HepG2 (cell line): Measurements from ENCODE around the gene HSPA14. TPM values are rescaled to one million over a fixed set of nuclear protein-coding genes. Genes with fewer than 3 reads are reported as not detected.

Experiments used
- CHD2 ChIP-seq: IDR thresholded peaks from 2 replicates; pipeline ENCODE4 v1.6.1; 2011; ENCODE audit warnings: low read depth, low read length, improper control_type of control experiment
- ESRRA ChIP-seq: sonication (generic); formaldehyde crosslinking; IDR thresholded peaks from 2 replicates; pipeline ENCODE4 v1.5.1; 2020; ENCODE audit warnings: mild to moderate bottlenecking, low read depth, missing genetic modification reagents
- LCORL ChIP-seq, 2 experiments: fragments of 450-650 bp in 1 of 2; sonication (generic) in 1 of 2; formaldehyde crosslinking in 1 of 2; IDR thresholded peaks; 2 replicates each; pipeline versions ENCODE4 v1.5.0 to v1.6.1; 2017 to 2020; ENCODE audit warnings: antibody characterized with exemption in 1 of 2, missing genetic modification reagents in 1 of 2
- MED8 ChIP-seq: sonication (generic); formaldehyde crosslinking; IDR thresholded peaks from 2 replicates; pipeline ENCODE4 v1.8.1; 2023; ENCODE audit warnings: mild to moderate bottlenecking, missing genetic modification reagents; ENCODE audit not compliant: insufficient replicate concordance
- PRDM10 ChIP-seq: sonication (generic); formaldehyde crosslinking; IDR thresholded peaks from 2 replicates; pipeline ENCODE4 v1.4.0; 2020; ENCODE audit warnings: low read depth, missing genetic modification reagents
- SNAPC2 ChIP-seq: sonication (generic); formaldehyde crosslinking; IDR thresholded peaks from 2 replicates; pipeline ENCODE4 v1.8.1; 2022; ENCODE audit warnings: mild to moderate bottlenecking, missing genetic modification reagents
- SRSF4 ChIP-seq: fragments of 200-400 bp; formaldehyde crosslinking; IDR thresholded peaks from one replicate; pipeline ENCODE4 v1.6.1; 2018; ENCODE audit warnings: mild to moderate bottlenecking, low read depth, low read length, moderate library complexity; ENCODE audit not compliant: poor library complexity, severe bottlenecking
- ZBTB20 ChIP-seq: sonication (generic); formaldehyde crosslinking; IDR thresholded peaks from 2 replicates; pipeline ENCODE4 v1.8.1; 2023; ENCODE audit warnings: missing genetic modification reagents, low read depth, mild to moderate bottlenecking, borderline replicate concordance
- ZNF253 ChIP-seq: sonication (generic); formaldehyde crosslinking; IDR thresholded peaks from 2 replicates; pipeline ENCODE4 v1.8.0; 2022; ENCODE audit warnings: mild to moderate bottlenecking, missing genetic modification reagents, borderline replicate concordance
- ZNF747 ChIP-seq: sonication (generic); formaldehyde crosslinking; IDR thresholded peaks from 2 replicates; pipeline ENCODE4 v1.8.1; 2023; ENCODE audit warnings: missing genetic modification reagents, mild to moderate bottlenecking, borderline replicate concordance
- ZNF782 ChIP-seq: sonication (generic); formaldehyde crosslinking; IDR thresholded peaks from 2 replicates; pipeline ENCODE4 v1.4.0; 2020; ENCODE audit warnings: missing genetic modification reagents, mild to moderate bottlenecking, borderline replicate concordance
- ZNF792 ChIP-seq: IDR thresholded peaks from 2 replicates; pipeline ENCODE4 v1.6.1; 2016
- polyA plus RNA-seq, 8 experiments: library from polyadenylated mRNA; depleted of rRNA in 3 of 8; stranded (reverse) in 7 of 8; unstranded in 1 of 8; fragments of >200 nt; fragmentation: Illumina TruSeq in 4 of 8; extraction: Trizol in 4 of 8; gene quantifications; 2 replicates each; pipeline versions ENCODE4 v1.2.1 to v1.2.3, GENCODE V29; 2011 to 2016; ENCODE audit warnings: low read depth in 4 of 8, missing spikeins in 1 of 8, mixed read lengths in 1 of 8; ENCODE audit not compliant: insufficient read depth in 1 of 8
- total RNA-seq, 5 experiments: library from RNA; depleted of rRNA; stranded (reverse); fragments of >200 nt; fragmentation: Illumina TruSeq; extraction: Trizol; gene quantifications; 2 replicates each; pipeline ENCODE4 v1.2.3, GENCODE V29; 2016; ENCODE audit warnings: low read depth in 1 of 5
- TF ChIP-seq, protein P1 (sequence below): sonication (generic); formaldehyde crosslinking; IDR thresholded peaks from 2 replicates; pipeline ENCODE4 v1.8.0; 2022; ENCODE audit warnings: mild to moderate bottlenecking, missing genetic modification reagents; ENCODE audit not compliant: insufficient replicate concordance
- TF ChIP-seq, protein P2 (sequence below): sonication (generic); formaldehyde crosslinking; IDR thresholded peaks from 2 replicates; pipeline ENCODE4 v1.9.0; 2021; ENCODE audit warnings: missing genetic modification reagents, mild to moderate bottlenecking, borderline replicate concordance
- TF ChIP-seq, protein P3 (sequence below): sonication (generic); formaldehyde crosslinking; IDR thresholded peaks from 2 replicates; pipeline ENCODE4 v1.9.0; 2021; ENCODE audit warnings: missing genetic modification reagents, borderline replicate concordance
- TF ChIP-seq, protein P4 (sequence below): fragments of 450-650 bp; IDR thresholded peaks from 2 replicates; pipeline ENCODE4 v1.6.1; 2017

HSPA14 gene
- total and polyA plus RNA-seq, 2 of the 13 experiments (the other 11 are each of a cell fraction or from before 2014, with no cell fraction given) = 10.7 to 29.8 TPM

DNA sequence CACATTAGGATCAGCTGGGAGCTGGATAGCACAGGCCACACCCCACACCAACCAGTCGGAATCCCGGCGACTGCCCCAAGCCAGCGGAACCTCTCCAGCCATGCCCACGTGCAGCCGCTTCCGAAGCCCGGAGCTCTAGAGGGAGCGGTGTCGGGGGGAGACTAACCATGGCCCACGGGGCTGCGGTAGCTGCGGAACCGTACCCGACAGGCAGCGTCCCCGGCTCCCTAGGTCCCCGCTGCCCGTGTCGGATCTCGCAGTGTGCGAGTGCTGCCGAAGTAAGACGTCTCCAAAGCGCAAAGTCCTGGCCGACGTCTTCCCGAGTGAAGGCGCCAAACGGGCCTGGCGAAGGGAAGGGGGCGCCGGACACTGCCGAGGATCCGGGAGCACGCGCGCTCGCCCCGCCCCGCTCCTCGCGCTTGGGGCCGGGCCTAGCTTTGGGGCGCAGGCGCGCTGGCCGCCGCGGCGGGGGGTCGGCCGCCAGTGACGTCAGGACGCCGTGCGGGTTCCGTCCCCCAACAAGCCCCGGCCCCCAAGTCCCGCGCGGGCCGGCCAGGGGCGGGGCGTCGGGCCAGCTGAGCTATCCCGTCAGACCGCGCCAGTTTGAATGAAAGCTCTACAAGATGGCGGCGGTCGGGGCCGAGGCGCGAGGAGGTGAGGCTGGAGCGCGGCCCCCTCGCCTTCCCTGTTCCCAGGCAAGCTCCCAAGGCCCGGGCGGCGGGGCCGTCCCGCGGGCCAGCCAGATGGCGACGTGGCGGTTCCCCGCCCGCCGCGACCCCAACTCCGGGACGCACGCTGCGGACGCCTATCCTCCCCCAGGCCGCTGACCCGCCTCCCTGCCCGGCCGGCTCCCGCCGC lies 40.4 kb downstream of the HSPA14 start, which contains the start of gene SUV39H2 (continued):
- TF ChIP-seq, protein P1, sequence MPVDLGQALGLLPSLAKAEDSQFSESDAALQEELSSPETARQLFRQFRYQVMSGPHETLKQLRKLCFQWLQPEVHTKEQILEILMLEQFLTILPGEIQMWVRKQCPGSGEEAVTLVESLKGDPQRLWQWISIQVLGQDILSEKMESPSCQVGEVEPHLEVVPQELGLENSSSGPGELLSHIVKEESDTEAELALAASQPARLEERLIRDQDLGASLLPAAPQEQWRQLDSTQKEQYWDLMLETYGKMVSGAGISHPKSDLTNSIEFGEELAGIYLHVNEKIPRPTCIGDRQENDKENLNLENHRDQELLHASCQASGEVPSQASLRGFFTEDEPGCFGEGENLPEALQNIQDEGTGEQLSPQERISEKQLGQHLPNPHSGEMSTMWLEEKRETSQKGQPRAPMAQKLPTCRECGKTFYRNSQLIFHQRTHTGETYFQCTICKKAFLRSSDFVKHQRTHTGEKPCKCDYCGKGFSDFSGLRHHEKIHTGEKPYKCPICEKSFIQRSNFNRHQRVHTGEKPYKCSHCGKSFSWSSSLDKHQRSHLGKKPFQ (CRISPR knock-in tag) = peak; percentile 40
- TF ChIP-seq ZNF253 (CRISPR knock-in tag) (no peak), SNAPC2 (CRISPR knock-in tag) (peak; percentile 82), ESRRA (CRISPR knock-in tag) (peak; percentile 46), SRSF4 (no peak), MED8 (CRISPR knock-in tag) (peak; percentile 61), LCORL (IDR thresholded peaks at IDR 0.05) (no peak), LCORL (CRISPR knock-in tag; IDR thresholded peaks at IDR 0.05) (peak; percentile 77; the same call in 1 of the 2 replicates), ZNF747 (no peak; the same call in none of the 2 replicates), ZNF792 (CRISPR knock-in tag) (peak; percentile 64; the same call in 1 of the 2 replicates), ZBTB20 (CRISPR knock-in tag) (0 out of 2 replicates have a peak, but pooled peaks have one; percentile 60), ZNF782 (peak; percentile 80), CHD2 (peak; percentile 90), PRDM10 (CRISPR knock-in tag) (no peak)
- TF ChIP-seq, protein P2, sequence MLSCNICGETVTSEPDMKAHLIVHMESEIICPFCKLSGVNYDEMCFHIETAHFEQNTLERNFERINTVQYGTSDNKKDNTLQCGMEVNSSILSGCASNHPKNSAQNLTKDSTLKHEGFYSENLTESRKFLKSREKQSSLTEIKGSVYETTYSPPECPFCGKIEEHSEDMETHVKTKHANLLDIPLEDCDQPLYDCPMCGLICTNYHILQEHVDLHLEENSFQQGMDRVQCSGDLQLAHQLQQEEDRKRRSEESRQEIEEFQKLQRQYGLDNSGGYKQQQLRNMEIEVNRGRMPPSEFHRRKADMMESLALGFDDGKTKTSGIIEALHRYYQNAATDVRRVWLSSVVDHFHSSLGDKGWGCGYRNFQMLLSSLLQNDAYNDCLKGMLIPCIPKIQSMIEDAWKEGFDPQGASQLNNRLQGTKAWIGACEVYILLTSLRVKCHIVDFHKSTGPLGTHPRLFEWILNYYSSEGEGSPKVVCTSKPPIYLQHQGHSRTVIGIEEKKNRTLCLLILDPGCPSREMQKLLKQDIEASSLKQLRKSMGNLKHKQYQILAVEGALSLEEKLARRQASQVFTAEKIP = no peak
- TF ChIP-seq, protein P3, sequence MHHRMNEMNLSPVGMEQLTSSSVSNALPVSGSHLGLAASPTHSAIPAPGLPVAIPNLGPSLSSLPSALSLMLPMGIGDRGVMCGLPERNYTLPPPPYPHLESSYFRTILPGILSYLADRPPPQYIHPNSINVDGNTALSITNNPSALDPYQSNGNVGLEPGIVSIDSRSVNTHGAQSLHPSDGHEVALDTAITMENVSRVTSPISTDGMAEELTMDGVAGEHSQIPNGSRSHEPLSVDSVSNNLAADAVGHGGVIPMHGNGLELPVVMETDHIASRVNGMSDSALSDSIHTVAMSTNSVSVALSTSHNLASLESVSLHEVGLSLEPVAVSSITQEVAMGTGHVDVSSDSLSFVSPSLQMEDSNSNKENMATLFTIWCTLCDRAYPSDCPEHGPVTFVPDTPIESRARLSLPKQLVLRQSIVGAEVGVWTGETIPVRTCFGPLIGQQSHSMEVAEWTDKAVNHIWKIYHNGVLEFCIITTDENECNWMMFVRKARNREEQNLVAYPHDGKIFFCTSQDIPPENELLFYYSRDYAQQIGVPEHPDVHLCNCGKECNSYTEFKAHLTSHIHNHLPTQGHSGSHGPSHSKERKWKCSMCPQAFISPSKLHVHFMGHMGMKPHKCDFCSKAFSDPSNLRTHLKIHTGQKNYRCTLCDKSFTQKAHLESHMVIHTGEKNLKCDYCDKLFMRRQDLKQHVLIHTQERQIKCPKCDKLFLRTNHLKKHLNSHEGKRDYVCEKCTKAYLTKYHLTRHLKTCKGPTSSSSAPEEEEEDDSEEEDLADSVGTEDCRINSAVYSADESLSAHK = peak; percentile 60; the same call in 1 of the 2 replicates
- TF ChIP-seq, protein P4, sequence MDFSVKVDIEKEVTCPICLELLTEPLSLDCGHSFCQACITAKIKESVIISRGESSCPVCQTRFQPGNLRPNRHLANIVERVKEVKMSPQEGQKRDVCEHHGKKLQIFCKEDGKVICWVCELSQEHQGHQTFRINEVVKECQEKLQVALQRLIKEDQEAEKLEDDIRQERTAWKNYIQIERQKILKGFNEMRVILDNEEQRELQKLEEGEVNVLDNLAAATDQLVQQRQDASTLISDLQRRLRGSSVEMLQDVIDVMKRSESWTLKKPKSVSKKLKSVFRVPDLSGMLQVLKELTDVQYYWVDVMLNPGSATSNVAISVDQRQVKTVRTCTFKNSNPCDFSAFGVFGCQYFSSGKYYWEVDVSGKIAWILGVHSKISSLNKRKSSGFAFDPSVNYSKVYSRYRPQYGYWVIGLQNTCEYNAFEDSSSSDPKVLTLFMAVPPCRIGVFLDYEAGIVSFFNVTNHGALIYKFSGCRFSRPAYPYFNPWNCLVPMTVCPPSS = no peak
